HEK293 (cell line): Measurements from ENCODE around the gene RLF.

Source experiments
- CTCF ChIA-PET: fragments of 350-600 bp; formaldehyde crosslinking; extraction: SDS; loops from one replicate; lab custom pipeline; 2021; ENCODE audit warnings: antibody characterized with exemption; lab: Yijun Ruan, JAX
- POLR2A ChIA-PET: fragments of 300-600 bp; formaldehyde crosslinking; extraction: SDS; loops from one replicate; lab custom pipeline; 2020; ENCODE audit warnings: antibody characterized with exemption, inconsistent platforms; lab: Yijun Ruan, JAX
- H3K27ac ChIP-seq: fragments of 200-500 bp; sonication (Bioruptor generic); 2 replicates; pipeline ENCODE4 v1.5.1; 2014; ENCODE audit warnings: low read depth, low read length, control low read depth, inconsistent platforms; ENCODE audit errors: extremely low read depth
- H3K36me3 ChIP-seq, 2 experiments: fragments of 200-500 bp in 1 of 2; sonication (Bioruptor generic) in 1 of 2; 1 replicate in 1 of 2; 2 replicates in 1 of 2; pipeline ENCODE4 v1.5.1; 2014 to 2017; ENCODE audit warnings: inconsistent platforms in 2 of 2, low read length in 2 of 2; ENCODE audit not compliant: control insufficient read depth in 2 of 2, insufficient read depth in 1 of 2
- H3K4me1 ChIP-seq: fragments of 200-500 bp; sonication (Bioruptor generic); 2 replicates; pipeline ENCODE4 v1.5.1; 2014; ENCODE audit warnings: mild to moderate bottlenecking, low read length, inconsistent platforms; ENCODE audit not compliant: control insufficient read depth, insufficient read depth
- H3K4me3 ChIP-seq: 2 replicates; pipeline ENCODE4 v1.5.1; 2011; ENCODE audit warnings: low read depth, mild to moderate bottlenecking, control low read depth, low read length, moderate library complexity
- H3K9me3 ChIP-seq: fragments of 200-500 bp; sonication (Bioruptor generic); 2 replicates; pipeline ENCODE4 v1.5.1; 2014; ENCODE audit warnings: low read depth, low read length, inconsistent platforms; ENCODE audit not compliant: control insufficient read depth, insufficient read depth
- CTCF ChIP-seq: fragments of 450-650 bp; formaldehyde crosslinking; IDR thresholded peaks from 2 replicates; pipeline ENCODE4 v1.5.1; 2016; ENCODE audit warnings: missing biosample characterization, missing genetic modification characterization
- FEZF1 ChIP-seq: fragments of 450-650 bp; formaldehyde crosslinking; IDR thresholded peaks from 2 replicates; pipeline ENCODE4 v1.5.1; 2016; ENCODE audit warnings: missing biosample characterization, missing genetic modification characterization
- HOXD13 ChIP-seq: sonication (generic); formaldehyde crosslinking; IDR thresholded peaks from 2 replicates; pipeline ENCODE4 v1.8.0; 2022; ENCODE audit warnings: missing genetic modification reagents, borderline replicate concordance
- IKZF3 ChIP-seq: fragments of 450-650 bp; IDR thresholded peaks from 2 replicates; pipeline ENCODE4 v1.5.0; 2018; ENCODE audit warnings: missing biosample characterization, mild to moderate bottlenecking, missing genetic modification characterization, moderate library complexity
- KLF10 ChIP-seq: fragments of 450-650 bp; IDR thresholded peaks from 2 replicates; pipeline ENCODE4 v1.5.1; 2018; ENCODE audit warnings: missing biosample characterization, mild to moderate bottlenecking, missing genetic modification characterization
- KLF8 ChIP-seq: fragments of 450-650 bp; formaldehyde crosslinking; IDR thresholded peaks from 2 replicates; pipeline ENCODE4 v1.5.1; 2016; ENCODE audit warnings: missing biosample characterization, missing genetic modification characterization
- MYNN ChIP-seq: fragments of 450-650 bp; formaldehyde crosslinking; IDR thresholded peaks from 2 replicates; pipeline ENCODE4 v1.5.1; 2016; ENCODE audit warnings: missing biosample characterization, missing genetic modification characterization, borderline replicate concordance
- PRDM2 ChIP-seq: fragments of 450-650 bp; formaldehyde crosslinking; IDR thresholded peaks from 2 replicates; pipeline ENCODE4 v1.5.1; 2016; ENCODE audit warnings: missing biosample characterization, missing genetic modification characterization, borderline replicate concordance
- TSHZ1 ChIP-seq: fragments of 450-650 bp; formaldehyde crosslinking; IDR thresholded peaks from 2 replicates; pipeline ENCODE4 v1.5.1; 2016; ENCODE audit warnings: missing biosample characterization, missing genetic modification characterization, borderline replicate concordance
- ZBTB17 ChIP-seq: fragments of 450-650 bp; formaldehyde crosslinking; IDR thresholded peaks from 2 replicates; pipeline ENCODE4 v1.5.1; 2016; ENCODE audit warnings: missing biosample characterization, missing genetic modification characterization
- ZFP3 ChIP-seq: fragments of 450-650 bp; formaldehyde crosslinking; IDR thresholded peaks from 2 replicates; pipeline ENCODE4 v1.5.1; 2016; ENCODE audit warnings: low read depth, missing biosample characterization, missing genetic modification characterization
- ZNF112 ChIP-seq: fragments of 450-650 bp; formaldehyde crosslinking; IDR thresholded peaks from 2 replicates; pipeline ENCODE4 v1.5.0; 2017; ENCODE audit warnings: missing biosample characterization, missing genetic modification characterization
- ZNF146 ChIP-seq: fragments of 450-650 bp; formaldehyde crosslinking; IDR thresholded peaks from 2 replicates; pipeline ENCODE4 v1.5.1; 2016; ENCODE audit warnings: missing biosample characterization, missing genetic modification characterization
- ZNF174 ChIP-seq: fragments of 450-650 bp; formaldehyde crosslinking; IDR thresholded peaks from 2 replicates; pipeline ENCODE4 v1.5.0; 2017; ENCODE audit warnings: missing biosample characterization, mild to moderate bottlenecking, missing genetic modification characterization
- ZNF239 ChIP-seq: fragments of 450-650 bp; formaldehyde crosslinking; IDR thresholded peaks from 2 replicates; pipeline ENCODE4 v1.5.1; 2016; ENCODE audit warnings: missing biosample characterization, missing genetic modification characterization
- ZNF280D ChIP-seq: fragments of 450-650 bp; formaldehyde crosslinking; IDR thresholded peaks from 2 replicates; pipeline ENCODE4 v1.5.1; 2016; ENCODE audit warnings: missing biosample characterization, missing genetic modification characterization
- ZNF324 ChIP-seq: fragments of 450-650 bp; formaldehyde crosslinking; IDR thresholded peaks from 2 replicates; pipeline ENCODE4 v1.5.1; 2016; ENCODE audit warnings: missing biosample characterization, missing genetic modification characterization
- ZNF362 ChIP-seq: fragments of 450-650 bp; formaldehyde crosslinking; IDR thresholded peaks from 2 replicates; pipeline ENCODE4 v1.5.1; 2016; ENCODE audit warnings: missing biosample characterization, missing genetic modification characterization
- ZNF426 ChIP-seq: fragments of 450-650 bp; formaldehyde crosslinking; IDR thresholded peaks from 2 replicates; pipeline ENCODE4 v1.5.1; 2017; ENCODE audit warnings: missing biosample characterization, missing genetic modification characterization, mild to moderate bottlenecking, inconsistent platforms, moderate library complexity
- ZNF558 ChIP-seq: fragments of 450-650 bp; formaldehyde crosslinking; IDR thresholded peaks from 2 replicates; pipeline ENCODE4 v1.5.1; 2016; ENCODE audit warnings: missing biosample characterization, missing genetic modification characterization
- ZNF704 ChIP-seq: fragments of 450-650 bp; formaldehyde crosslinking; IDR thresholded peaks from 2 replicates; pipeline ENCODE4 v1.5.1; 2016; ENCODE audit warnings: missing biosample characterization, missing genetic modification characterization

The RLF gene

GRCh38 chr1:40239626-40240025, 78.4 kb downstream of the RLF start (continued):
- TF ChIP-seq IKZF3 (tag by site-specific recombination) (no peak), ZNF146 (tag by site-specific recombination) (no peak), KLF10 (tag by site-specific recombination) (no peak), ZNF426 (tag by site-specific recombination) (no peak), ZNF174 (tag by site-specific recombination) (no peak), ZNF704 (tag by site-specific recombination) (no peak), ZNF362 (tag by site-specific recombination) (no peak)

GRCh38 chr1:40240390-40240789, 79.2 kb downstream of the RLF start:
- peaks cover 10 to 41% of the 10 kb centered on the region in 2 experiments; a peak in 2 of 3 replicates for H3K36me3 ChIP-seq
- no peak overlapping the region for H3K27ac ChIP-seq
- POLR2A ChIA-PET: no interaction called here
- CTCF ChIA-PET: interaction anchor here (0.8 kb wide), 1 partner anchor 57 kb away, joined by 3 read pairs; no protein-coding TSS in a partner anchor
- H3K4me1 ChIP-seq: no peaks in the 10 kb centered on the region
- H3K9me3 ChIP-seq: no peaks in the 10 kb centered on the region
- H3K4me3 ChIP-seq: no peak overlapping the region
- TF ChIP-seq ZNF280D (tag by site-specific recombination): no peak
- no peak for TF ChIP-seq TSHZ1 (tag by site-specific recombination)
- no peak for TF ChIP-seq ZNF558
- TF ChIP-seq PRDM2 (tag by site-specific recombination): no peak
- no peak for TF ChIP-seq ZFP3
- no peak for TF ChIP-seq KLF8 (tag by site-specific recombination)
- TF ChIP-seq ZBTB17 (tag by site-specific recombination): no peak
- TF ChIP-seq ZNF239 (tag by site-specific recombination): no peak
- TF ChIP-seq CTCF (tag by site-specific recombination): no peak
- TF ChIP-seq HOXD13 (CRISPR knock-in tag): no peak
- no peak for TF ChIP-seq FEZF1 (tag by site-specific recombination)
- no peak for TF ChIP-seq MYNN
- no peak for TF ChIP-seq ZNF324 (tag by site-specific recombination)
- TF ChIP-seq ZNF112 (tag by site-specific recombination): no peak
